HG03521 (cell line): ENCODE results near the gene NAV1.

ENCODE experiments used
- ATAC-seq: cut with Tn5 transposase; IDR thresholded peaks from one replicate; pipeline ENCODE4 v1.9.1; 2021; ENCODE audit warnings: mild to moderate bottlenecking, moderate library complexity; ENCODE audit not compliant: unreplicated experiment

NAV1 gene

DNA sequence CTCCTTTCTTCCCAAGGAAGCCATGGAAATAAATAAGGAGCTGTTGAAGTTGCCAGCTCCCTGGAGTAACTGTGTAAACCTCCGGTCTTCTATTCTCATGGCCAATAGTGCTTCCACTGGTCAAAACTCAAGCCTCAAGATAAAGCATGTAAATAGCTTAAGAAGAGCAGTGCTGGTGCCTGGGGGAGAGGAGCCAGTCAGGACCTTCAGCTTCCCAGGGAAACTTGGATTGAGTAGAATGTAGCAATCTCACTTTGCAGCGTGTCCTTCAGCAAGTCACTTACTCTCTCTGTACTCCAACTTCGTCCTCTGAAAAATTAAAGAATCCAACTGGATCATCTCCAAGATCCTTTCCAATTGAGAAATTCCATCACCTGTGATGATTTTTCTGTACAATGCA, 44.7 kb downstream of the NAV1 start:
- no peak for ATAC-seq

GRCh38 chr1:201584471-201585092, 45.7 kb downstream of the NAV1 start:
- ATAC-seq: no peak

DNA sequence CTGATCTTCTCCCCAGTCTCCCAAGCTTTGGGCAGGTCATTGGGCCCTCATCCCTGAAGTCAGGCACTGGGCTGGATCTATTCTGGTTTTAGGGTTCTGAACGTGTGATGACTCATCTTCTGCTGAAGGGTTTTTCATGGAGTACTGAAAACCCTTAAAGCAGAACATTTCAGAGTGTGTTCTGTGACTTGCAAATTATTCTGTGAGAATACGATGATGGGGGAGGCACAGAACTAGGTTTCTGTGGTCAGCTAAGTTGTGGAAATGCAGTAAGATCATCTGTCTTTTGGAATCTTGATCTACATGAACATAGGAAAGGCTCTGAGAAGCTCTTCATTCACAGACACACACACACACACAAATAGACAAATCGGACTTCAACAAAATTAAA, 46.2 kb downstream of the NAV1 start:
- no peak for ATAC-seq

DNA sequence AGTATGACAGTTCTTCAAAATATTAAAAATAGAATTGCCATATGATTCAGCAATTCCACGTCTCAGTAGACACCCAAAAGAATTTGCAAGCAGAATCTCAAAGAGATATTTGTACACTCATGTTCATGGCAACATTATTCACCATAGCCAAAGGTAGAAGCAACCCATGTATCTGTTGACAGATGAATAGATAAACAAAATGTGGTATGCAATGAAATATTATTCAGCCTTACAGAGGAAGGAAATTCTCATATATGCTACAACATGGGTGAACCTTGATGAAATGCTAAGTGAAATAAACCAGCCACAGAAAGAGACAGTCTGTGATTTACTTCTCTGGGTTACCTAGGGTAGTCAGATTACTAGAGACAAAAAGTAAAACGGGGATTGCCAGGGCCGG, 47.0 kb downstream of the NAV1 start:
- no peak for ATAC-seq

GRCh38 chr1:201586806-201587205, 47.9 kb downstream of the NAV1 start:
- ATAC-seq: no peak

DNA sequence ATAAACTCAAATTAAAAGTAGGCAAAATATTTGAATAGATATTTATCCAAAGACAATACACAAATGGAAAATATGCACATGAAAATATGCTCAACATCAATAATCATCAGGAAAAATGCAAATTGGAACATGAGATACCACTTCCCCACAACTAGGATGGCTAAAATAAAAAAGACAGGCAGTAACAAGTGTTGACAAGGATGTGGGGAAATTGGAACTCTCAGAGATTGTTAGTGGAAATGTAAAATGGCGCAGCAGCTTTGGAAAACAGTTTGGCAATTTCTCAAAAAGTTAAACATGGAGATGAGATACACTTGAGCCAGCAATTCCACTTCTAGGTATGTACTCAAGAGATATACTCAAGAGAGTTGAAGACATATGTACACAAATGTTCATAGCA, 48.8 kb downstream of the NAV1 start:
- no peak for ATAC-seq
